Fibroblast of the conjunctiva (primary cell): ENCODE measurements around the gene KDELR3.

Experiments
- DNase-seq: peaks from one replicate; pipeline ENCODE4 v3.0.0-alpha.2; 2010; ENCODE audit warnings: low read depth

KDELR3 gene

DNA sequence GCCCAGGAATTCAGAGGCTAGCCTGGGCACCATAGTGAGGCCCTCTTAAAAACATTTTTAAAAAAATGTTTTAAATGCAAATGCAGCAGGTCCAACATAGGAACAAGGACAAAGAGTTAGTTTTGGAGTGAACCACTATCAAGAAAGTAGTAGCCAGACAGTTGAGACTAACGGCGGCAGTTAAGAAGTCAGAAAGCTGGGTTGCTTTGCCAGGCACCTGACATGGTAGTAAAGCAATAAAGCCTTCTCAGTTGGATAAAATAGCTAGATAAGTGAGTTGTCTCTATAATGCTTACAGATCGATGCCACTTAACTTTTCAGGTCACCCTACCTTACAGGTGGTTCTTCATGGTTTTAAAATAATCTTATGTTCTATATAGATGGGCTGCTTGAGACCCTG lies 55.1 kb downstream of the KDELR3 start:
- no peak for DNase-seq

DNA sequence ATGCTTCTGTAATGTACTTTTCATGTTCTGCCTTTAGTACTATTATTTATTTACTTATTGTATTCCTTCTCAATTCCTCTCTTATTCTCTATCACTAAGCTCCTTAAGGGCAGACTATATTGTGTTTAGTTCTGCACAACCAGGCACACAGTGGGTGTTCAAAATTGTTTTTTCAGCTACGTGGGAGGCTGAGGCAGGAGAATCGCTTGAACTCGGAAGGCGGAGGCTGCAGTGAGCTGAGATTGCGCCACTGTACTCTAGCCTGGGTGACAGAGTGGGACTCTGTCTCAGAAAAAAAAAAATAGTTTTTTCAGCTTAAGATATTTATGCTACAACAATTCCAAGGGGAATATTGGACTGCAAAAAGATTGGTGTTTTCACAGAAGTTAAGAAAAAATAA lies 55.6 kb downstream of the KDELR3 start:
- no peak for DNase-seq

DNA sequence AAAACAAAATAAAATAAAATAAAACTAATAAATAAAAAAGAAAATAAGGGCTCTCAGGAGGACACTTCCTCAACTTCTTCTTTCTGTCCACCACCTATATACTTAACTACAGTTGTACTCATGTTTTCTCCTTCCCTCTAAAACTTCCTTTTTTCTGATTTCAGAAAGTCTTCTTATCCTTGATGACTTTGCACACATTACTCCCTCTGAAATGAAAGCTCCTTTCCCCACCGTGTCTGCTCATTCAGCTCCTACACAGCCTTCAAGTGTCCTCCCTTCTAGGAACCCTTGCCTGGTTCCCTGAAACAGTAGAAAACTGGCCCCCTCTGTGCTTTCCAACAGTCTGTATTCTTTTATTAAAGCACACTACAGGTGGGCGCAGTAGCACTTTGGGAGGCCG lies 56.5 kb downstream of the KDELR3 start:
- DNase-seq, result no peak

DNA sequence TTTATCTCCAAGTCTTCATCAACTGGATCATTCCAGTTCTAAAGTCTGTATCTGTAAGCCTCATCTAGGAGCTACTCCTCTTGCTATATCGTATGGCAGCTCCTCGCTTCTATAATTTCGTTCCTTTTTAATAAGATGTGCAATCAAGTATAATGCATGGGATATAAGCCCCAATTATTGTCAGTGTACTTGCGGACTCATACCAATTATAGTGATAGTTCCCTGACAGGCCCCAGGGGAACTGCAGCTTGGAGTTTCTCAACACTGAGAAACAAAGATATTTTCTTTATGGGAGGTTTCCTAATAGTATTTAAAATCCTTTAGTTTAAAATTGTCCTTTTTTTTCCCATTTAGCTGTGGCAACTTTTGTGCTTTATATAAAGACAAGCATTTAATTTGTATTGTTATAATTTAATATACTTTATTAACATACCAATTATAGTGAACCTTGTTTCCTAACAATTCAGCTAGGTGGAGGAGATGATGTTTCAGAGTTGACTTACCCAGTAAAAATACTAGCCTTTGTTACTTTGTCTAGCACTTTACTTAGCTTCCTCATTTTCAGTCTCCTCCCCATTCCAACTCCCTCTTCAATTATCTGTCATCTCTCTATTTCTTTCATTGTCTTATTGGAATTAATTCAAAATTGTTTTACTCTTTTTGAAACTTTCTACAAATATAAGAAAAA lies 63.5 kb downstream of the KDELR3 start:
- DNase-seq, result no peak
